ENCODE measurements around the gene IGSF22. TPM values are rescaled to one million over a fixed set of nuclear protein-coding genes. Genes with fewer than 3 reads are reported as not detected.
A peak's percentile ranks its signal among the peaks of the same experiment; 100 is the strongest.

Gene IGSF22
- total RNA-seq, 3 donors from 2014 or later (not counting 1 experiment from before 2014, with no cell fraction given), result 0.83 to 1.7 (median 1.2) TPM

DNA sequence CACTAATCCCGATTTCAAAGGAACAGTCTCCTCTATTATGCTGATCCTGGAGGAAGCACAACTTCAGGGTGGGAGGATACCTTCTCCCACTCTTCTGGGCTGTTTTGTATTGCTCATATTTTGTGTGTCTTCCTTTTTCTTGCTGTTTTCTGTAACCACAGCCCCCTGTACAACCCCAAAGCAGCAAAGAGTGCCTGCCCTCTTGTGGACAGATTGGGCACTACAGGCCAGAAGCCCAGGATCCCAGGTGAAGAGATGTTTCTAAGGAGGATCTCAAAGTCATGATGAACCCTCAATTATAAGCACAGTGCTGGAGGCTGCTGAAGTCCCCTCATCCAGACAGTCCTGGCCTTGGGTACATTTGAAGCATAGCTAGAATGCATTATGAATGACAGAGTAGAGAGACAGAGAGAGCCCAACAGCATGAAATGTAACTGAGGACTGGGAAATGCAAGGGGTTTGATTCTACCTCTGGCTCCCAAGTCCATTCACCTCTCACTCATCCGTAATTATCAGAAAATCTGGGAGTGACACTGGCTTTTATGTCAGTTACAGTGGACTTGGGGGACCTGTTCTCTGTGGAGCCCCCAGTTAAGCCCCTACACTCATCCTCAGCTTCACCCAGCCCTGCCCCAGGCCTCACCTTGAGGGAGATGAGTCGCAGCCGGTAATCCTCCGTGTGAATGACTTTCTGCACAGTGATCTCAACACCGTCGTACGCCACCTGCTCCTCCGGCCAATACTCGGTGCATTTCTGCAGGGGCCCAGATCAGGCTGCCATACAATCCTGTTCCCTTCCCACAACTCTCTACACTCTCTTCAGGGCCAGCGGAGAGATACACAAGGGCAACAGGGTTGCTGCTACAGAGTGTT is 6.2 kb upstream of the IGSF22 start:
- TF ChIP-seq, protein P1, sequence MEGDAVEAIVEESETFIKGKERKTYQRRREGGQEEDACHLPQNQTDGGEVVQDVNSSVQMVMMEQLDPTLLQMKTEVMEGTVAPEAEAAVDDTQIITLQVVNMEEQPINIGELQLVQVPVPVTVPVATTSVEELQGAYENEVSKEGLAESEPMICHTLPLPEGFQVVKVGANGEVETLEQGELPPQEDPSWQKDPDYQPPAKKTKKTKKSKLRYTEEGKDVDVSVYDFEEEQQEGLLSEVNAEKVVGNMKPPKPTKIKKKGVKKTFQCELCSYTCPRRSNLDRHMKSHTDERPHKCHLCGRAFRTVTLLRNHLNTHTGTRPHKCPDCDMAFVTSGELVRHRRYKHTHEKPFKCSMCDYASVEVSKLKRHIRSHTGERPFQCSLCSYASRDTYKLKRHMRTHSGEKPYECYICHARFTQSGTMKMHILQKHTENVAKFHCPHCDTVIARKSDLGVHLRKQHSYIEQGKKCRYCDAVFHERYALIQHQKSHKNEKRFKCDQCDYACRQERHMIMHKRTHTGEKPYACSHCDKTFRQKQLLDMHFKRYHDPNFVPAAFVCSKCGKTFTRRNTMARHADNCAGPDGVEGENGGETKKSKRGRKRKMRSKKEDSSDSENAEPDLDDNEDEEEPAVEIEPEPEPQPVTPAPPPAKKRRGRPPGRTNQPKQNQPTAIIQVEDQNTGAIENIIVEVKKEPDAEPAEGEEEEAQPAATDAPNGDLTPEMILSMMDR (IDR thresholded peaks at IDR 0.05), result peak; percentile 98
- 83% methylated on average over 10 of the region's 11 CpGs for WGBS (ENCODE audit: insufficient coverage)

DNA sequence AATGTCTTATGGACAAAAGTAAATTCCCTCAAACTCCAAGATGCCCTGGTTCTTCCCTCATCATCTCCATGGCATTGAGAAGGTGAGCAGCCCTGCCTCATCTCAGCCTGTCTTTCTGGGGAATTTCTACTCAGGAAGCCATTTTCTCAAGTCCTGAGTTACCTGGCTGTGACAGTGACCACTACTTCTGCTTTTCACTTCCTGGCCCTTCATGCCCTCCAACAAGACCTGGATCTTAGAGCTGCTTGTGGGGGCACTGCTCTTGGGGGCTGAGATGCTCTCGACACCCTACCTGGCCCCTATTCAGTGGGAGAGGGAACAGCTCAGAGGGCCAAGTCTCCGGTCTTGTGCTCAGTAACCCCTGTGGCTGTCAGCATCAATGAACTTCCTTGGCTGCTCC is 5.5 kb upstream of the IGSF22 start:
- peak overlapping the region in 1 of 2 donors; percentile 28 for H3K27ac Mint-ChIP-seq
- H3K27me3 ChIP-seq (ENCODE audit: control insufficient read depth, insufficient read depth, low read length), result no peaks in the 10 kb centered on the region
- TF ChIP-seq, protein P1 (IDR thresholded peaks at IDR 0.05), result no peak
- H3K4me3 Mint-ChIP-seq, result no peak overlapping the region
- H3K9me3 Mint-ChIP-seq, result no peaks in the 10 kb centered on the region
- peaks cover 0 to 6% of the 10 kb centered on the region in 2 donors for H3K4me1 Mint-ChIP-seq
- WGBS (ENCODE audit: insufficient coverage), result 62% methylated on average over 2 of the region's 2 CpGs
- intact Hi-C loops (cut with micrococcal nuclease), result loop anchor here (5.0 to 10.0 kb wide), 2 partner anchors 144 to 617 kb away; partner anchors contain the start of gene UEVLD
- no peaks in the 10 kb centered on the region for H3K9me3 ChIP-seq (ENCODE audit: control insufficient read depth, insufficient read depth, low read length)
- H3K27ac ChIP-seq (ENCODE audit: low read length), result no peak overlapping the region
- no peaks in the 10 kb centered on the region for H3K36me3 ChIP-seq (ENCODE audit: control insufficient read depth, insufficient read depth, low read length)
- H3K36me3 Mint-ChIP-seq, result no peaks in the 10 kb centered on the region
- H3K4me3 ChIP-seq (ENCODE audit: low read length), result no peak overlapping the region
- ATAC-seq, result peak in 1 of 3 donors; percentile 26
- DNase-seq, result no peak
- peaks cover 0 to 3% of the 10 kb centered on the region in 2 donors for H3K27me3 Mint-ChIP-seq (ENCODE audit: low read depth in 2 of 2)
- no peaks in the 10 kb centered on the region for H3K4me1 ChIP-seq (ENCODE audit: control insufficient read depth, insufficient read depth, low read length)

More for the DNA sequence above, 6.2 kb upstream of the IGSF22 start:
- Mint-ChIP-seq H3K27me3 (ENCODE audit: low read depth in 2 of 2) (peaks cover 0 to 3% of the 10 kb centered on the region in 2 donors), H3K36me3 (no peaks in the 10 kb centered on the region), H3K4me3 (no peak overlapping the region), H3K4me1 (peaks cover 0 to 6% of the 10 kb centered on the region in 2 donors), H3K9me3 (no peaks in the 10 kb centered on the region), H3K27ac (peak overlapping the region in 1 of 2 donors; percentile 28)
- Histone ChIP-seq H3K4me1 (ENCODE audit: control insufficient read depth, insufficient read depth, low read length) (no peaks in the 10 kb centered on the region), H3K27me3 (ENCODE audit: control insufficient read depth, insufficient read depth, low read length) (no peaks in the 10 kb centered on the region), H3K4me3 (ENCODE audit: low read length) (no peak overlapping the region), H3K9me3 (ENCODE audit: control insufficient read depth, insufficient read depth, low read length) (no peaks in the 10 kb centered on the region), H3K36me3 (ENCODE audit: control insufficient read depth, insufficient read depth, low read length) (no peaks in the 10 kb centered on the region), H3K27ac (ENCODE audit: low read length) (no peak overlapping the region)
- intact Hi-C loops (cut with micrococcal nuclease), result loop anchor here (1.0 to 10.0 kb wide), 4 partner anchors 145 to 617 kb away; partner anchors contain the start of gene UEVLD
- peak; percentile 64 to 84 for DNase-seq
- peak; percentile 65 to 89 (median 81) for ATAC-seq

DNA sequence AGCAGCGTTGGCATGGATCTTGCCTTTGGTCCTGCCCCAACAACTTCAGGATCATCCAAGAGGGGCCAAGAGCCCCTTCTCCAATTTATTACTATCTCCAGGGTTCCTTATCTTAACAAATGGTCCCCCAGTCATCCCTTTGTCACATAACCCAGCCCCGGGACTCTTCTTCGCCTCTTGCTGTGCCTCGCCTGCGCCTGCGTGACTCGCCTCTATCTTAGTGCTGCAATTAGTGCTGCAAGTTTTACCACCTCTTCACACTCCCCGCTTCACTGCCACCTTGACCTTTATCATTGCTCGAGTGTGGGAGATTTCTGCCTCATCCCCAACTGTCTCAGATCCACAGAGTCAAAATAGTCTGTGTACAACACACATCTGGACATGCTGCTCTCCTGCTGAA is 4.0 kb upstream of the IGSF22 start:
- Mint-ChIP-seq H3K9me3 (no peaks in the 10 kb centered on the region), H3K27ac (no peak overlapping the region), H3K27me3 (ENCODE audit: low read depth in 2 of 2) (no peaks in the 10 kb centered on the region), H3K4me1 (peaks cover 0 to 6% of the 10 kb centered on the region in 2 donors), H3K36me3 (no peaks in the 10 kb centered on the region), H3K4me3 (no peak overlapping the region)
- TF ChIP-seq, protein P1 (IDR thresholded peaks at IDR 0.05), result no peak
- no peak for DNase-seq
- Histone ChIP-seq H3K27ac (ENCODE audit: low read length) (no peak overlapping the region), H3K4me3 (ENCODE audit: low read length) (no peak overlapping the region), H3K4me1 (ENCODE audit: control insufficient read depth, insufficient read depth, low read length) (no peaks in the 10 kb centered on the region), H3K36me3 (ENCODE audit: control insufficient read depth, insufficient read depth, low read length) (no peaks in the 10 kb centered on the region), H3K27me3 (ENCODE audit: control insufficient read depth, insufficient read depth, low read length) (no peaks in the 10 kb centered on the region), H3K9me3 (ENCODE audit: control insufficient read depth, insufficient read depth, low read length) (no peaks in the 10 kb centered on the region)
- intact Hi-C loops (cut with micrococcal nuclease), result loop anchor here (5.0 to 10.0 kb wide), 2 partner anchors 143 to 615 kb away; partner anchors contain the start of gene UEVLD
- 89% methylated on average over 9 of the region's 9 CpGs for WGBS (ENCODE audit: insufficient coverage)
- ATAC-seq, result no peak

Data from natural killer cell (primary cell).